K562 (cell line): ENCODE measurements around the gene KMT5B. TPM values are rescaled to one million over a fixed set of nuclear protein-coding genes. Genes with fewer than 3 reads are reported as not detected.

Experiments
- BCOR ChIP-seq: fragments of 450-650 bp; IDR thresholded peaks from 2 replicates; pipeline ENCODE4 v1.6.1; 2016
- CREB1 ChIP-seq, 2 experiments: sonication (generic) in 1 of 2; formaldehyde crosslinking in 1 of 2; IDR thresholded peaks; 2 replicates each; pipeline versions ENCODE4 v1.6.1 to v1.8.0; 2012 to 2022; ENCODE audit warnings: inconsistent platforms in 1 of 2, mild to moderate bottlenecking in 1 of 2, missing genetic modification reagents in 1 of 2, moderate library complexity in 1 of 2
- DPF2 ChIP-seq: fragments of 450-650 bp; IDR thresholded peaks from 2 replicates; pipeline ENCODE4 v1.6.1; 2016
- EP300 ChIP-seq: IDR thresholded peaks from 2 replicates; pipeline ENCODE4 v1.6.1; 2012; ENCODE audit warnings: low read length, improper control_type of control experiment
- FOXJ3 ChIP-seq: sonication (generic); formaldehyde crosslinking; IDR thresholded peaks from 2 replicates; pipeline ENCODE4 v1.4.0; 2020; ENCODE audit warnings: mild to moderate bottlenecking, missing genetic modification reagents
- HMG20A ChIP-seq: fragments of 450-650 bp; formaldehyde crosslinking; conservative IDR thresholded peaks from 2 replicates; pipeline ENCODE4 v1.4.0; 2020; ENCODE audit warnings: mild to moderate bottlenecking, mixed read lengths
- LCOR ChIP-seq: sonication (generic); formaldehyde crosslinking; IDR thresholded peaks from 2 replicates; pipeline ENCODE4 v1.8.0; 2022; ENCODE audit warnings: mild to moderate bottlenecking, missing genetic modification reagents
- NFRKB ChIP-seq: fragments of 450-650 bp; IDR thresholded peaks from 2 replicates; pipeline ENCODE4 v1.6.1; 2016; ENCODE audit warnings: low read depth
- NR0B1 ChIP-seq: fragments of 450-650 bp; IDR thresholded peaks from one replicate; pipeline ENCODE4 v1.6.1; 2018; ENCODE audit warnings: mild to moderate bottlenecking, moderate library complexity; ENCODE audit not compliant: partially characterized antibody
- PRMT5 ChIP-seq: sonication (generic); formaldehyde crosslinking; IDR thresholded peaks from 2 replicates; pipeline ENCODE4 v1.5.0; 2020; ENCODE audit warnings: missing genetic modification reagents
- RNF219 ChIP-seq: fragments of 250-450 bp; sonication (Bioruptor Pico); IDR thresholded peaks from 2 replicates; pipeline ENCODE4 v1.5.0; 2022; ENCODE audit warnings: mild to moderate bottlenecking
- TAF1 ChIP-seq: IDR thresholded peaks from 2 replicates; pipeline ENCODE4 v1.6.1; 2011; ENCODE audit warnings: mild to moderate bottlenecking, low read length, moderate library complexity; ENCODE audit not compliant: insufficient read depth, control insufficient read depth, severe bottlenecking; ENCODE audit errors: extremely low read depth
- TAF15 ChIP-seq: fragments of 200-400 bp; formaldehyde crosslinking; IDR thresholded peaks from 2 replicates; pipeline ENCODE4 v1.6.1; 2017; ENCODE audit warnings: mild to moderate bottlenecking, low read depth, low read length, moderate library complexity
- ZBTB26 ChIP-seq: fragments of 450-650 bp; formaldehyde crosslinking; IDR thresholded peaks from 2 replicates; pipeline ENCODE4 v1.4.0; 2022; ENCODE audit warnings: missing genetic modification characterization
- ZNF3 ChIP-seq: fragments of 250-450 bp; sonication (Bioruptor Pico); IDR thresholded peaks from 2 replicates; pipeline ENCODE4 v1.5.0; 2021; ENCODE audit warnings: mild to moderate bottlenecking, moderate library complexity
- ZNF354B ChIP-seq: fragments of 250-450 bp; sonication (Bioruptor Pico); IDR thresholded peaks from 2 replicates; pipeline ENCODE4 v1.4.0; 2020
- ZNF436 ChIP-seq: fragments of 250-450, 450-650 bp; sonication (Bioruptor Pico); formaldehyde crosslinking; IDR thresholded peaks from 2 replicates; pipeline ENCODE4 v1.7.0; 2020; ENCODE audit warnings: mild to moderate bottlenecking
- ZNF512 ChIP-seq: IDR thresholded peaks from 2 replicates; pipeline ENCODE4 v1.6.1; 2016; ENCODE audit warnings: missing genetic modification characterization, missing compliant biosample characterization
- ZNF785 ChIP-seq: fragments of 250-450 bp; sonication (Bioruptor Pico); IDR thresholded peaks from 2 replicates; pipeline ENCODE4 v1.4.0; 2020; ENCODE audit warnings: mild to moderate bottlenecking
- ZNF79 ChIP-seq: fragments of 250-450 bp; sonication (Bioruptor Pico); IDR thresholded peaks from 2 replicates; pipeline ENCODE4 v1.4.0; 2020; ENCODE audit warnings: low read depth, mild to moderate bottlenecking, moderate library complexity
- polyA plus RNA-seq, 8 experiments: library from polyadenylated mRNA; depleted of rRNA in 4 of 8; stranded (reverse) in 5 of 8; unstranded in 3 of 8; fragments of >200 nt; fragmentation: Nextera tagmentation in 2 of 8; fragmentation: Illumina TruSeq in 1 of 8; extraction: Ambion mirVana in 2 of 8; extraction: Trizol in 1 of 8; gene quantifications; 2 replicates each; pipeline versions ENCODE4 v1.2.1 to v1.2.3, GENCODE V29; 2011 to 2014; ENCODE audit warnings: inconsistent platforms in 1 of 8, missing spikeins in 1 of 8
- total RNA-seq, 7 experiments: library from RNA; depleted of rRNA in 6 of 7; stranded (reverse); fragments of >200 nt in 6 of 7; fragmentation: Illumina TruSeq in 2 of 7; extraction: Trizol in 2 of 7; gene quantifications; 2 replicates each; pipeline versions ENCODE4 v1.2.1 to v1.2.3, GENCODE V29; 2011 to 2021; ENCODE audit warnings: low replicate concordance in 1 of 7

KMT5B gene
- total and polyA plus RNA-seq, 9 of the 15 experiments (the other 6 are each of a cell fraction or from before 2014, with no cell fraction given), result 7.3 to 27.3 (median 20.9) TPM

GRCh38 chr11:68121067-68121899 is 91.8 kb downstream of the KMT5B start, which contains the start of gene CHKA (continued):
- TF ChIP-seq BCOR (no peak), ZNF436 (CRISPR knock-in tag) (no peak), DPF2 (no peak), HMG20A (CRISPR knock-in tag) (no peak), NFRKB (no peak), PRMT5 (no peak), LCOR (no peak), ZNF354B (CRISPR knock-in tag) (no peak), ZNF3 (CRISPR knock-in tag) (no peak), EP300 (no peak), ZNF512 (tag) (no peak), ZNF785 (CRISPR knock-in tag) (no peak), RNF219 (CRISPR knock-in tag) (no peak), ZBTB26 (CRISPR knock-in tag) (no peak), NR0B1 (no peak), TAF1 (peak; percentile 91), TAF15 (no peak), CREB1 (IDR thresholded peaks at IDR 0.05) (peak; percentile 86), CREB1 (CRISPR knock-in tag; IDR thresholded peaks at IDR 0.05) (peak; percentile 83), FOXJ3 (no peak), ZNF79 (no peak)
